H1 (cell line): ENCODE measurements around the gene WNK4. TPM values are rescaled to one million over a fixed set of nuclear protein-coding genes. Genes with fewer than 3 reads are reported as not detected.

Source experiments
- CHD1 ChIP-seq: IDR thresholded peaks from 2 replicates; pipeline ENCODE4 v1.6.1; 2012; ENCODE audit warnings: low read depth, low read length, improper control_type of control experiment
- EP300 ChIP-seq, 2 experiments: IDR thresholded peaks; 1 replicate in 1 of 2; 2 replicates in 1 of 2; pipeline ENCODE4 v1.6.1; 2011 to 2012; ENCODE audit warnings: low read depth in 2 of 2, low read length in 2 of 2, mild to moderate bottlenecking in 2 of 2, borderline replicate concordance in 1 of 2, inconsistent platforms in 1 of 2, moderate library complexity in 1 of 2
- GABPA ChIP-seq: IDR thresholded peaks from 2 replicates; pipeline ENCODE4 v1.6.1; 2011; ENCODE audit warnings: mild to moderate bottlenecking, low read length, moderate library complexity, borderline replicate concordance; ENCODE audit not compliant: insufficient read depth
- JUND ChIP-seq: IDR thresholded peaks from 2 replicates; pipeline ENCODE4 v1.6.1; 2011; ENCODE audit warnings: mild to moderate bottlenecking, improper control_type of control experiment, low read length
- NANOG ChIP-seq: IDR thresholded peaks from 2 replicates; pipeline ENCODE4 v1.6.1; 2011; ENCODE audit warnings: low read length, low read depth, mild to moderate bottlenecking, inconsistent platforms; ENCODE audit not compliant: insufficient read depth, poor library complexity, severe bottlenecking
- TAF1 ChIP-seq: IDR thresholded peaks from 2 replicates; pipeline ENCODE4 v1.6.1; 2011; ENCODE audit warnings: mild to moderate bottlenecking, low read depth, low read length
- TEAD4 ChIP-seq: IDR thresholded peaks from 2 replicates; pipeline ENCODE4 v1.6.1; 2012; ENCODE audit warnings: low read depth, low read length, inconsistent platforms, mixed read lengths
- polyA plus RNA-seq, 7 experiments: library from polyadenylated mRNA; depleted of rRNA in 3 of 7; stranded (reverse) in 5 of 7; unstranded in 2 of 7; fragments of >200 nt in 5 of 7; fragments of 200-250 nt in 2 of 7; gene quantifications; 1 replicate in 5 of 7; 2 replicates in 1 of 7; 4 replicates in 1 of 7; pipeline versions ENCODE4 v1.2.1 to v1.2.3, GENCODE V29; 2011 to 2013; ENCODE audit warnings: missing spikeins in 2 of 7, mixed read lengths in 2 of 7
- total RNA-seq: library from RNA; stranded (reverse); fragmentation: NEBNext Ultra II Directional; extraction: Animal tissue kit (Norgen Biotek cat#: 25700); gene quantifications from 2 replicates; pipeline ENCODE4 v1.2.1, GENCODE V29; 2021
- TF ChIP-seq, protein P1 (sequence below): fragments of 300-600 bp; sonication (generic); IDR thresholded peaks from 2 replicates; pipeline ENCODE4 v1.7.1; 2012; ENCODE audit warnings: low read length, moderate library complexity, mild to moderate bottlenecking, inconsistent platforms; ENCODE audit not compliant: insufficient replicate concordance
- TF ChIP-seq, protein P2 (sequence below): IDR thresholded peaks from 2 replicates; pipeline ENCODE4 v1.6.1; 2012; ENCODE audit warnings: low read length, inconsistent platforms

The WNK4 gene
- total and polyA plus RNA-seq, 2 of the 8 experiments (the other 6 are each of a cell fraction or from before 2014, with no cell fraction given) = 0.21 to 1.7 TPM

DNA sequence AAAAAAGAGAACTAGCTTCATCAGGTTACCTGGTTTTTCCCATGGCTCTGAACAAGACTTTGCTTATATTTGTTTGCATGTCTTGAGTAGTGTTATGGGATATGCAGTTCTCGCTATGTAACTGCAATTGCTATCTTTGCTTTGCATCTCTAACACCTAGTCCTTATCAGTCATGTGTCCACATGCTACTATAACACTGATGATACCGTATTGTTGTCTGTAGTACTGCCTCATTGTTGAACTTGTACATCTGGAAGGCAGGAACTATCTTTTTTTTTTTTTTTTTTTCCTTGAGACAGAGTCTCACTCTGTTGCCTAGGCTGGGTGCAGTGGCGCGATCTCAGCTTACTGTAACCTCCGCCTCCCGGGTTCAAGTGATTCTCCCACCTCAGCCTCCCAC is 55.3 kb downstream of the WNK4 start (continued):
- TF ChIP-seq, protein P1, sequence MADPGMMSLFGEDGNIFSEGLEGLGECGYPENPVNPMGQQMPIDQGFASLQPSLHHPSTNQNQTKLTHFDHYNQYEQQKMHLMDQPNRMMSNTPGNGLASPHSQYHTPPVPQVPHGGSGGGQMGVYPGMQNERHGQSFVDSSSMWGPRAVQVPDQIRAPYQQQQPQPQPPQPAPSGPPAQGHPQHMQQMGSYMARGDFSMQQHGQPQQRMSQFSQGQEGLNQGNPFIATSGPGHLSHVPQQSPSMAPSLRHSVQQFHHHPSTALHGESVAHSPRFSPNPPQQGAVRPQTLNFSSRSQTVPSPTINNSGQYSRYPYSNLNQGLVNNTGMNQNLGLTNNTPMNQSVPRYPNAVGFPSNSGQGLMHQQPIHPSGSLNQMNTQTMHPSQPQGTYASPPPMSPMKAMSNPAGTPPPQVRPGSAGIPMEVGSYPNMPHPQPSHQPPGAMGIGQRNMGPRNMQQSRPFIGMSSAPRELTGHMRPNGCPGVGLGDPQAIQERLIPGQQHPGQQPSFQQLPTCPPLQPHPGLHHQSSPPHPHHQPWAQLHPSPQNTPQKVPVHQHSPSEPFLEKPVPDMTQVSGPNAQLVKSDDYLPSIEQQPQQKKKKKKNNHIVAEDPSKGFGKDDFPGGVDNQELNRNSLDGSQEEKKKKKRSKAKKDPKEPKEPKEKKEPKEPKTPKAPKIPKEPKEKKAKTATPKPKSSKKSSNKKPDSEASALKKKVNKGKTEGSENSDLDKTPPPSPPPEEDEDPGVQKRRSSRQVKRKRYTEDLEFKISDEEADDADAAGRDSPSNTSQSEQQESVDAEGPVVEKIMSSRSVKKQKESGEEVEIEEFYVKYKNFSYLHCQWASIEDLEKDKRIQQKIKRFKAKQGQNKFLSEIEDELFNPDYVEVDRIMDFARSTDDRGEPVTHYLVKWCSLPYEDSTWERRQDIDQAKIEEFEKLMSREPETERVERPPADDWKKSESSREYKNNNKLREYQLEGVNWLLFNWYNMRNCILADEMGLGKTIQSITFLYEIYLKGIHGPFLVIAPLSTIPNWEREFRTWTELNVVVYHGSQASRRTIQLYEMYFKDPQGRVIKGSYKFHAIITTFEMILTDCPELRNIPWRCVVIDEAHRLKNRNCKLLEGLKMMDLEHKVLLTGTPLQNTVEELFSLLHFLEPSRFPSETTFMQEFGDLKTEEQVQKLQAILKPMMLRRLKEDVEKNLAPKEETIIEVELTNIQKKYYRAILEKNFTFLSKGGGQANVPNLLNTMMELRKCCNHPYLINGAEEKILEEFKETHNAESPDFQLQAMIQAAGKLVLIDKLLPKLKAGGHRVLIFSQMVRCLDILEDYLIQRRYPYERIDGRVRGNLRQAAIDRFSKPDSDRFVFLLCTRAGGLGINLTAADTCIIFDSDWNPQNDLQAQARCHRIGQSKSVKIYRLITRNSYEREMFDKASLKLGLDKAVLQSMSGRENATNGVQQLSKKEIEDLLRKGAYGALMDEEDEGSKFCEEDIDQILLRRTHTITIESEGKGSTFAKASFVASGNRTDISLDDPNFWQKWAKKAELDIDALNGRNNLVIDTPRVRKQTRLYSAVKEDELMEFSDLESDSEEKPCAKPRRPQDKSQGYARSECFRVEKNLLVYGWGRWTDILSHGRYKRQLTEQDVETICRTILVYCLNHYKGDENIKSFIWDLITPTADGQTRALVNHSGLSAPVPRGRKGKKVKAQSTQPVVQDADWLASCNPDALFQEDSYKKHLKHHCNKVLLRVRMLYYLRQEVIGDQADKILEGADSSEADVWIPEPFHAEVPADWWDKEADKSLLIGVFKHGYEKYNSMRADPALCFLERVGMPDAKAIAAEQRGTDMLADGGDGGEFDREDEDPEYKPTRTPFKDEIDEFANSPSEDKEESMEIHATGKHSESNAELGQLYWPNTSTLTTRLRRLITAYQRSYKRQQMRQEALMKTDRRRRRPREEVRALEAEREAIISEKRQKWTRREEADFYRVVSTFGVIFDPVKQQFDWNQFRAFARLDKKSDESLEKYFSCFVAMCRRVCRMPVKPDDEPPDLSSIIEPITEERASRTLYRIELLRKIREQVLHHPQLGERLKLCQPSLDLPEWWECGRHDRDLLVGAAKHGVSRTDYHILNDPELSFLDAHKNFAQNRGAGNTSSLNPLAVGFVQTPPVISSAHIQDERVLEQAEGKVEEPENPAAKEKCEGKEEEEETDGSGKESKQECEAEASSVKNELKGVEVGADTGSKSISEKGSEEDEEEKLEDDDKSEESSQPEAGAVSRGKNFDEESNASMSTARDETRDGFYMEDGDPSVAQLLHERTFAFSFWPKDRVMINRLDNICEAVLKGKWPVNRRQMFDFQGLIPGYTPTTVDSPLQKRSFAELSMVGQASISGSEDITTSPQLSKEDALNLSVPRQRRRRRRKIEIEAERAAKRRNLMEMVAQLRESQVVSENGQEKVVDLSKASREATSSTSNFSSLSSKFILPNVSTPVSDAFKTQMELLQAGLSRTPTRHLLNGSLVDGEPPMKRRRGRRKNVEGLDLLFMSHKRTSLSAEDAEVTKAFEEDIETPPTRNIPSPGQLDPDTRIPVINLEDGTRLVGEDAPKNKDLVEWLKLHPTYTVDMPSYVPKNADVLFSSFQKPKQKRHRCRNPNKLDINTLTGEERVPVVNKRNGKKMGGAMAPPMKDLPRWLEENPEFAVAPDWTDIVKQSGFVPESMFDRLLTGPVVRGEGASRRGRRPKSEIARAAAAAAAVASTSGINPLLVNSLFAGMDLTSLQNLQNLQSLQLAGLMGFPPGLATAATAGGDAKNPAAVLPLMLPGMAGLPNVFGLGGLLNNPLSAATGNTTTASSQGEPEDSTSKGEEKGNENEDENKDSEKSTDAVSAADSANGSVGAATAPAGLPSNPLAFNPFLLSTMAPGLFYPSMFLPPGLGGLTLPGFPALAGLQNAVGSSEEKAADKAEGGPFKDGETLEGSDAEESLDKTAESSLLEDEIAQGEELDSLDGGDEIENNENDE = no peak
- TF ChIP-seq EP300 (IDR thresholded peaks at IDR 0.05; ENCODE audit: borderline replicate concordance in 1 of 2, low read depth in 2 of 2, low read length in 2 of 2) = no peak
- no peak for TF ChIP-seq JUND
- TF ChIP-seq NANOG = no peak
- no peak for TF ChIP-seq CHD1
- TF ChIP-seq, protein P2, sequence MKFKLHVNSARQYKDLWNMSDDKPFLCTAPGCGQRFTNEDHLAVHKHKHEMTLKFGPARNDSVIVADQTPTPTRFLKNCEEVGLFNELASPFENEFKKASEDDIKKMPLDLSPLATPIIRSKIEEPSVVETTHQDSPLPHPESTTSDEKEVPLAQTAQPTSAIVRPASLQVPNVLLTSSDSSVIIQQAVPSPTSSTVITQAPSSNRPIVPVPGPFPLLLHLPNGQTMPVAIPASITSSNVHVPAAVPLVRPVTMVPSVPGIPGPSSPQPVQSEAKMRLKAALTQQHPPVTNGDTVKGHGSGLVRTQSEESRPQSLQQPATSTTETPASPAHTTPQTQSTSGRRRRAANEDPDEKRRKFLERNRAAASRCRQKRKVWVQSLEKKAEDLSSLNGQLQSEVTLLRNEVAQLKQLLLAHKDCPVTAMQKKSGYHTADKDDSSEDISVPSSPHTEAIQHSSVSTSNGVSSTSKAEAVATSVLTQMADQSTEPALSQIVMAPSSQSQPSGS = no peak
- no peak for TF ChIP-seq GABPA
- TF ChIP-seq TAF1 = no peak
- TF ChIP-seq TEAD4 = no peak
